ENCODE results near the gene CCDC85B.
A peak's percentile ranks its signal among the peaks of the same experiment; 100 is the strongest.

Gene CCDC85B

DNA sequence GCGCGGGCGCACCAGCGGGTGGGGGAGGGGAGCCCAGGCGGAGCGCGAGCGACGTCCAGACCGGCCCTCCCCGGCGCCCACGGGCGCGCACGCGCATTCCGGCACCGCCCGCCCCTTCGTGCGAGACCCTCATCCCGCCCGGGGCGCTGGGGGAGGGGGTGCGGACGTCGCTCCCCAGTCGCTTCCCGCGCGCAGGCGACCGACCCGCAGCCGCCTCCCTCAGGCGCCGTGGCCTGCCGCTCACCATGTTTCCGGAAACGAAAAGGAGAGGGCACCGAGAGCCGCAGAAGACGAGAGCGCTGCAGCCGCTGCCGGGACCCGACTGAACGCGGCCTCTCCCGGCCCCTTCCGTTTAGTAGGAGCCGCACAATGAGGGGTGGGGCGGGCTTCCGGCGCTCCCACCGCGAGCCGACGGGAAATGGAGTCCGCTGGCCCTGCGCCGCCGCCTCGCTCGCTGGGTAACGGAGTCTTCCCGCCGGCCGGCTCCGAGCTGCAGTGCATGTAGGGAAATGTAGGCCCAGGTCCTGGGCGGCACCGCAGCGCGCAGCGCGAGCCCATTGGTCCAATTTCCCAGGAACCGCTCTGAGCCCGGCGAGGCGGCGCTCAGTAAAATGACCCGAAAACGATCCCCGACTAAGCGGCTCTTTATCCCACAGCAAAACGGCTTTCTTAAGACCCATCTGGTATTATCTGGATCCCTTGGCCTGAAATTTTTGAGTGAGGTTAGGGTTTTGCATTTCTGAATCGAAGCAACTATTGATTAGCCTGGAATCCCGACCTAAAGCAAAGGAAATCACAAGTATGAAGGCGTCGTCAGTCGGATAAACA, 32.4 kb upstream of the CCDC85B start, which contains the start of gene CFL1:
TSS of gene CFL1 (minus strand) at position 328 of the 828 bp plus-strand sequence. CDS start at position 247, 81 bp downstream.
- DNase-seq (ENCODE audit: low read depth): peak; percentile 80

DNA sequence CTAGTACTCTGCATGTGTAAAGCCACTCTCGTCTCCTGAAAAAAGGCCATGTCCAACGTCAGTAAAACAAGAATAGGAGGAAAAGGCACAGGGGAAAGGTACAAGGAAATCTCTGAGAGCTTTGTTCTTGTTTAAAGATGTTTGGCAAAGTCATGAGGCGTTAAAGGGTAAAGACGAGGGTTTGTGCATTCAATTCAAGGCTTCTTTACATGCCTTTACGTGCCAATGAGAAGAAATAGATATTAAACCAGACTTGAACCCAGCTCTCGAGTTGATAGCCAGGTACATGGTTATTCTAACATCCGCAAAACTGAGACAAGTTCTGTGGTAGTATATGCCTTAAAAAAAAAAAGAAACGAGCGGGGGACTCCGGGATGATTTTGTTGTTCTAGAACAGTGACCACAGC, 31.8 kb upstream of the CCDC85B start:
- no peak for DNase-seq (ENCODE audit: low read depth)

DNA sequence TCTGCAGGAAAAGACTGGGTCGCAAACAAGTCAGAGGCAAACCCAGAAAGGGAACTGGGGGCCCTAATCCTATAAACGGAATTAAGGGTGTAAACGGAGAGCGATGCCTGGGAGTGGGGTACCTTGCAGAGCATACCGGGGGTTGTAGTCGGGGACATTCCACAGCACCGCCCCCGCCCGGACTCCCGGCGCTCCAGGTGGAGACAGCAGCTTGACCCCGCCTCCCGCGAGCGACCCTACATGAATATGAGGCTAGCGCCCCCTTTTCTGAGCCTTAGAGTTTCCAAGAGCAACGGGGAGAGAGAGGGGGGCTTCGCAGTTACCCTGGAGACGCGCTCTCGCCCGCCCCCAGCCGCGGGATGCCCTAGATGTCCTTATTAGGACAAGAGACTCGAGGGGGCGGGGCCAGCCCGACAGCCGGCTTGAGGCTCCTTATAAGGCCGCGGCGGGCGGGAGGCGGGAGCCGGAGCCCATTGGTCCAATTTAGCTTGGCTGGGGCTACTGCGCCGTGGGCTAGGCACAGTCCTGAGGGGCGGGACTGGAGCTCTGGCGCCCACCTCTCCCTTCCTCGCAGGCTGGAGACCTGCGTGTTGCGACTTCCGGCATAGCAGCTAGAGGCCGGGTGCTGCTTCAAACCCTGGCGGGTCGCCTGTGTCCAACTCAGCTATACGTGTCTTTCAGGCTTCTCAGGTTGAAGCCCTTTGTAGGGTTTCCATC, 31.2 kb upstream of the CCDC85B start:
- peak; percentile 74 for DNase-seq (ENCODE audit: low read depth)

DNA sequence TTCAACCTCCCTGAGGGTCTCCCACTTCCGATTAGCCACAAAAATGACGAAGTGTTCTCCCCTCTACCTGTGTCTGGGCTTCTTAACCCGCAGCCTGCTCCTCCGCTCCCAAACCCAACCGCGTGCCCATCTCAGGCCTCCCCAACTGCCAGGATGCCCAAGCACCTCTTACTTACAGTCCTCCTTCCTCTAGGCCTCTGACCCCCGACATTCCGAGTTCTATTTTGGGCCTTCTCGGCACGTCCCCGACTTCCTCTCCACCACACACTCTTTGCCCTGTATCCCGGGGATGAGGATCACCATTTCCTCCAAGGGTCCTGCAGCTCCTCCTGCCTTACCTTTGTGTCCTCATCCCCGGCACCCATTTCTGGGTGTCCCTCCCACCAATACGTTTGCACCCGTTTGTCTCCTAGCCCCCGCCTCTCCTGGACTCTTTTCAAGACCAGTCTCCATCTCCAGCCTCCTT, 30.6 kb upstream of the CCDC85B start:
- DNase-seq (ENCODE audit: low read depth): no peak

DNA sequence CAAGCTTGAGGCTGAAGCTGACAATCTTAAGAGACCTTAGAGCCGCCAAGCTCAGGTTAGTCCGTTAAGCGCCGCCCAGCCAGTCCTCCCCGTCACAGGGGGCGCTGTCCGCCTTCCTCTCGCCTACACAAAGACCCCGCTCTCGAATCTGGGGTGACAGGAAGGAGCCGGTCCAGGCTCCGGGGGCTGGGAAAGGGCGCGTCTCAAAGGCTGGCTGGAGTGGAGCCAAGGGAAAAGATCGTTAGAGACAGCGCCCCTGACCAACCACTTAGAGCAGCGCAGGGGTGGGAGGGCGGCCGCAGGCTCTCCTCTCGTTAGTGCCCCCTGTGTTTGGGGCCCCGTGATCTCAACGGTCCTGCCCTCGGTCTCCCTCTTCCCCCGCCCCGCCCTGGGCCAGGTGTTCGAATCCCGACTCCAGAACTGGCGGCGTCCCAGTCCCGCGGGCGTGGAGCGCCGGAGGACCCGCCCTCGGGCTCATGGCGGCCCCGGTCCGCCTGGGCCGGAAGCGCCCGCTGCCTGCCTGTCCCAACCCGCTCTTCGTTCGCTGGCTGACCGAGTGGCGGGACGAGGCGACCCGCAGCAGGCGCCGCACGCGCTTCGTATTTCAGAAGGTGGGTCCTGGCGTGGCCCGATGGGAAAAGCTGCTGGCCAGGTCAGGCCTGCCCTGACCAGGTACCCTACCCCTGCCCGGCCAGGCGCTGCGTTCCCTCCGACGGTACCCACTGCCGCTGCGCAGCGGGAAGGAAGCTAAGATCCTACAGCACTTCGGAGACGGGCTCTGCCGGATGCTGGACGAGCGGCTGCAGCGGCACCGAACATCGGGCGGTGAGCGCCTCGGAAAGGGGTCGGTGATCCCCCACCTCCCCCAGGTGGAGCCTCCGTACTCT, 30.0 kb upstream of the CCDC85B start, which contains the start of gene MUS81:
TSS of gene MUS81 (plus strand) at position 156 of the 887 bp plus-strand sequence. CDS start at position 477, 321 bp downstream.
- peak; percentile 92 for DNase-seq (ENCODE audit: low read depth)

DNA sequence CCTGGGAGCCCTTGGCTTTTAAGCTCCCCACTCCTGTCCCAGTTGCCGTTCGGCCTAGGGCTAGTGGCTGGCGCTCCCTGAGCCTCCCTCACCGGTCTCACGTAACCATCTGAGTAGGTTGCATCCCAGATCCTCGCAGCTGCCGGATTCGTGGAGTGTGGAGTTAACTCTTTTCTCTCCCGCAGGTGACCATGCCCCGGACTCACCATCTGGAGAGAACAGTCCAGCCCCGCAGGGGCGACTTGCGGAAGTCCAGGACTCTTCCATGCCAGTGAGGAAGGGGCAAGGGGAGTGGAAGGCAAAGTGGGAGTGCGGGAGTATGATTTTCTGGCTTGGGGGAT, 29.3 kb upstream of the CCDC85B start:
- DNase-seq (ENCODE audit: low read depth): no peak

DNA sequence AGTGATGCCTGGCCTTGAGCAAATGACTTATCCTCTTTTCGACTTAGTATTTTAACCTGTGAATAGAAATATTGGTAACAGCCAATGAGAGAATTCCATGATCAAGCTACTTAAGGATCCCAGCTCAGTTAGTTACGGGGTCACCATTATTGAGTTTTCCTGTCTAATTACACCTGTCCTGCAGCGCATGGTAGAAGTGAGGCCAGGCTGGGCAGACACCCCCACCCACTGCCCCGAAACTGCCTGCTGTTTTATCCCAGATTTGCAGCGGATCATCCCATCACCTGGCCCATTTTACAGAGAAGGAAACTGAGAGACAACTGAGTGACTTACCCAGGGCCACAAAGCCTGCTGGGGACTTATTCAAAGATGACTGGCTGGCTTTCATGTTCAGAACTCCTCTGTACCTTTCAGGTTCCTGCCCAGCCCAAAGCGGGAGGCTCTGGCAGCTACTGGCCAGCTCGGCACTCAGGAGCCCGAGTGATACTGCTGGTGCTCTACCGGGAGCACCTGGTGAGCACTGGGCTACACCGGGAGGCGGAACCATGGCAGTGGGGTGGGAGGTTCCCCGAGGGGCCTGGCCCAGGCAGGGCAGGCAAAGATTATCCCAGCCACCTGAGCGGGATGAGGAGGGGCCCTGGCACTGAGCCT, 28.8 kb upstream of the CCDC85B start:
- DNase-seq (ENCODE audit: low read depth): no peak

DNA sequence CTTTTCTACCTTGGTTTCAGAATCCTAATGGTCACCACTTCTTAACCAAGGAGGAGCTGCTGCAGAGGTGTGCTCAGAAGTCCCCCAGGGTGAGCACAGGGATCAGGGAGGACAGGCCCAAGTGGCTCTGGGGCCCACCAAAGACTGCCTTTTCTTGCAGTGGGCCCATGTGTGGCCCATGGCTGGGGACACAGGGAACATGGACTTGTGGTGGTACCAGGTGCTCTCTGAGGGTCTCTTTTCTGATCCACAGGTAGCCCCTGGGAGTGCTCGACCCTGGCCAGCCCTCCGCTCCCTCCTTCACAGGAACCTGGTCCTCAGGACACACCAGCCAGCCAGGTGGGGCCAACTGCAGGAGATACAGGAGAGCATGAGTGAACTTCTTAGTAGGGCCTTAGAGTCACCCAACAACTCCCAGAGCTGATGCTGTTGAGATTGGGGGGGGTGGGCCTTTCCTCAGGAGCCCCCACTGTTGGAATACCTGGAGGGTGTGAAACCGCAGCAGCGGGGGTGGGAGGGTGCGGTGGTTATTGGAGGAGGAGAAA, 28.2 kb upstream of the CCDC85B start:
- DNase-seq (ENCODE audit: low read depth): no peak

DNA sequence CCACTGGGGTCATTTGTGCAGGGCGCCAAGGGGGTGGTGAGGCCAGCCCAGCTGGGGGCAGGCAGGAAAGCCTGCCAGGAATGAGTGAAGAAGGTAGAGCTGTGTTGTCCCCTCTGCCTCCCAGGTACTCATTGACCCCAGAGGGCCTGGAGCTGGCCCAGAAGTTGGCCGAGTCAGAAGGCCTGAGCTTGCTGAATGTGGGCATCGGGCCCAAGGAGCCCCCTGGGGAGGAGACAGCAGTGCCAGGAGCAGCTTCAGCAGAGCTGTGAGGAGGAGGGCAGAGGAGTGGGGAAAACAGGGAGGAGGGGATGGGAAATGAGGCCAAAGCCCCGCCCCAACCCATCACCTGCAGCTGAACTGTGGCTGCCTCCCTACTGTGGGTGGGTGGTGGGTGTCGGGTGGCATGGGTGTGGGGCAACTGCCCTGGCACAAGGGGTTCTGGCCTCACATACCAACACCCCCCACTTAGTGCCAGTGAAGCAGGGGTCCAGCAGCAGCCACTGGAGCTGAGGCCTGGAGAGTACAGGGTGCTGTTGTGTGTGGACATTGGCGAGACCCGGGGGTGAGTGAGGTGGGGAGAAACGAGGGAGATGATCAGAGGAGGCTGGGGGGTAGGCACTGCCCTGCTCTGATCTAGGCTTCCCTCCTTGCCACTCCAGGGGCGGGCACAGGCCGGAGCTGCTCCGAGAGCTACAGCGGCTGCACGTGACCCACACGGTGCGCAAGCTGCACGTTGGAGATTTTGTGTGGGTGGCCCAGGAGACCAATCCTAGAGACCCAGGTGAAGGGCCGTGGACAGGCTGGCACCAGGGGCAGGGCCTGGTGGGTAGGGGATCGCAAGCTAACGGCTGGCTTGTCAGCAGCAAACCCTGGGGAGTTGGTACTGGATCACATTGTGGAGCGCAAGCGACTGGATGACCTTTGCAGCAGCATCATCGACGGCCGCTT, 27.3 kb upstream of the CCDC85B start:
- DNase-seq (ENCODE audit: low read depth): no peak

DNA sequence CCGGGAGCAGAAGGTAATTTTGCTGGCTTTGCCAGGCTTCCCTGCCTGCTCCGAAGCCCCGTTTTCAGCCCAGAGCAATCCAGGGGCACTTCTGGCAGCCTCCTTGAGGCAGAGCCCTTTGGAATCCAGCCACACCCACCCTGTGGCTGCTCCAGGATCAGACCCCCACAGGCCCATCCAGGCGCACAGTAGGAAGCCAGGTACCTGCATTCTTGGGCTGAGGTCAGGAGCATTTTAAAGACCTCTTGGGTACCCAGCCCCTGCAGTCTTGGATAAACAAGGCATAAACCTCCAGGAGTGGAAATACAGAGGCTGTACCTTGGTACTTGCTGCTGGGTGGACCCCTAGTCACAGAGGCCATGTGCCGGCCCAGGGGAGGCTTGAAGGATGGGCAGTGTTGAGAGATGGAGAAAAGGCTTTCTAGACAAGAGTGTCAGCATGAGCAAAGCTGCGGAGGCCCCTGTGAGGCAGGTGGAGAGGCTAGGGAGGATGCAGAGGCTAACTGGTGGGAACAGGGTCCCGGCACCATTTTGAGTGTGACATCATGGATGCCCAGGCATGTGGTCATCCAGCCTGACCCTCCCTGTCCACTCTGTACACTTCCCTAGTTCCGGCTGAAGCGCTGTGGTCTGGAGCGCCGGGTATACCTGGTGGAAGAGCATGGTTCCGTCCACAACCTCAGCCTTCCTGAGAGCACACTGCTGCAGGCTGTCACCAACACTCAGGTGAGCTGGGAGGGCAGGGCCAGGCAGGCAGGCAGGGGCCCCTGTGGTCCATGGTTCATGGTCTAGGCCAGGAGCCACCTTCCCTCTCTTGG, 26.4 kb upstream of the CCDC85B start:
- no peak for DNase-seq (ENCODE audit: low read depth)

DNA sequence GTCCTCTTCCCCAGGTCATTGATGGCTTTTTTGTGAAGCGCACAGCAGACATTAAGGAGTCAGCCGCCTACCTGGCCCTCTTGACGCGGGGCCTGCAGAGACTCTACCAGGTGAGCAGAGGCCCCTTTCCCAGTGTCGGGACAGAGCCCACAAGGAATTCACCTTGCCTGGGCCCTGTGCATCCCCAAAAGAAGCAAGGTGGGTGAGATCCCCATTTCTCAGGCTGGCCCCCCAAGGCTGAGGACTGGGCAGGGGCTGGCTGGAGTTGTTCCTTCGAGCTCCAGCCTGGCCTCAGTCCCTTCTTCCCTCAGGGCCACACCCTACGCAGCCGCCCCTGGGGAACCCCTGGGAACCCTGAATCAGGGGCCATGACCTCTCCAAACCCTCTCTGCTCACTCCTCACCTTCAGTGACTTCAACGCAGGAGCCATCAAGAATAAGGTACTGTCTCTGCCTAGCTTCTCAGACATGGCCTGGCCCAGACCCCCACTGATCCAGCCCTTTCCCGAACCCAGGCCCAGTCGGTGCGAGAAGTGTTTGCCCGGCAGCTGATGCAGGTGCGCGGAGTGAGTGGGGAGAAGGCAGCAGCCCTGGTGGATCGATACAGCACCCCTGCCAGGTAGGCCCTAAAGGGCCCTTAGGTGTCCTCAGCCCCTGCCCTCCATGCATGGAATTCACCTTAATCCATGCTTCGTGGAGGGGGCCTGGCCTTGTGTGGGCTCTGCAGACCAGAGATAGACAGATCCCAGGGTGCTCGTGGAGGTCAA, 25.6 kb upstream of the CCDC85B start:
- no peak for DNase-seq (ENCODE audit: low read depth)

DNA sequence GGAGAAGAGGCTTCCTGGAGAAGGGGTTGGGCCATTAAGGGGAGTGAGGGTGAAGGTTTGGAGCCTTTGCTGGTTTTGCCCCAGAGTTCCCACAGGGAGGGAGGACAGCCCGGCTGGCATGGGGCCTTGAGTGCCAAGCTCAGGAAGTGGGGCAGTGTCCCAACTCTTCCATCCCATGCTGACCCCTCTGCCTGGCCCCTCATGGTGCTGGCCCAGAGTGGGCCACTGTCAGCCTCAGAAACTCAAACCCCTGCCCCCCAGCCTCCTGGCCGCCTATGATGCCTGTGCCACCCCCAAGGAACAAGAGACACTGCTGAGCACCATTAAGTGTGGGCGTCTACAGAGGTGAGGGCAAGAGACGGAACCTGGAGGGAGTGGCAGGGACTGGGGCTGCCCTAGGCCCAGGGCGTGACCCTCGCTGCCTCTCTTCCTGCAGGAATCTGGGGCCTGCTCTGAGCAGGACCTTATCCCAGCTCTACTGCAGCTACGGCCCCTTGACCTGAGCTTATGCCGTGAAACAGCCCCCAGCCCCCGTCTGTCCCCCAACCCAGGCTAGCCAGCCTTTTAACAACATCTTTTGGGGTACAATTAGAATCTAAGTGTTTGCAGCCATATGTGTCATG, 24.8 kb upstream of the CCDC85B start:
- DNase-seq (ENCODE audit: low read depth): no peak

DNA sequence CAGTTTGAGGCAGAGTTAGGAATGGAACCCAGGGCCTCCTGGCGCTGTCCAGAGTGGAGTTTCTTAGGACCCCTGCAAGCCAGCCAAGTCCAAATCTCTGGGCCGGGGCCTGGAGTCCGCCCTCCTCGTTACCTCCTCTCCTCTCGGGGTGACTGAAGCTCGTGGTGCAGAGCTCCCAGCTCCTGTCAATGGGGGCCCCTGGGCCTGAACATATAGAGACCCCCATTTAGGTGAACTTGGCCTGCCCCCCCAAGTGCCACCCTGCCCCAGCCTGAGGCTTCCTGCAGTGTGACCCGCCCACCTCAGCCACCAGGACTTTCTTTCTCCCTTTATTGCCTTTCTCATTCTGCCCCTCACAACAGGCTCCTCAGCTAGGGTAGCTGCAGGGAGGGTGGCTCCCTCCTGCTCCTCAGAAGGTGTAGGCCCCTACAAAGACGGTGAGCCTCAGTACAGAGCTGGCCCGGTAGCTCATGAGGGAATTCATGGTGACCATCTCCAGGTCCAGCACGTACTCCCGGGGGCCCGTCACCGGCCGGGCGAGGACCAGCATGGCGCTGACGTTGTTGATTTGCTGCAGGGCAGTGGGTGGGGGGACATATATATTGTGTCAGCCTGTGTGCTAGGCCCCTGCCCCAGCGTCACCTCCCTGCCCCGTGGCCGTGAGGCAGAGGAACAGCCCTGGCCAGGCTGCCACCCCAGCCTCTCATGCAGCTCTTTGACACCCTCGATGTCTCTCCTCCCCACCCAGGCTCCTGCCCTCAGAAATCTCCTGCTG, 23.8 kb upstream of the CCDC85B start:
- no peak for DNase-seq (ENCODE audit: low read depth)

DNA sequence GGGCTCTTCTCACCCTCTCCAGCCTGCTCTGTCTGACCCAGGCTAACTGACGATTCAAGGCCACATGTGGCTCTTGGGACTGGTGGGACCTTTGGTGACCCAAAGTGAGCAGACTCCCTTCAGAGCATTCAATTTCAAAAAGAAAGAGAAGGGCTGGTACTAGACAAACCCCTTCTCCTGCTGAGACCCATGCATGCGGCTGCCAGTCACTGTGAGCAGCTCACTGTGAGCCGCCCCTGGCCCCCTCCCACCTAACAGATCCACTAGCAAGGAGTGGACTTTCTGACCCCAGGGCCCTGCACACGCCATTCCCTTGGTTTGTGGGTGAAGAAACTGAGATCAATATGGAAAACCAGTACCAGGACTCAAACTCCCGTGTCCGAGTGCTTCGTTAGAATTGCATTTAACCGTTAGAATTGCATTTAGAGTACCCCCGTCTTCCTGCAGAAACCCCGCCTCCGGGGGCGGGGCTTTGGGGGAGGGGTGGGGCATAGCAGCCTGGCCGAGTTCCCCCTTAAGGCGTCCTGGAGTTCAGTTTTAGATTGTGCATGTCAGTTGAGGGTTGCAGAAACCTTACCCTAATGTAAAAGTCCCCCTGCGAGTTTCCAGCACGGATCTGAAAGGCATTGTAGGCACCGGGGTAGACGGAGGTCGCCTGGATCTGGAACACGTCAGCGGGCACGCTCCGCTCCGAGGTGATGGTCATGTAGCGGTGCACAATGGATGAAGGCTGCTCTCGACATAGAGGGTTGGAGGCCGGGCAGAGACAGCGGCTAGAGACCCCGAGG, 23.0 kb upstream of the CCDC85B start:
- DNase-seq (ENCODE audit: low read depth): no peak

DNA sequence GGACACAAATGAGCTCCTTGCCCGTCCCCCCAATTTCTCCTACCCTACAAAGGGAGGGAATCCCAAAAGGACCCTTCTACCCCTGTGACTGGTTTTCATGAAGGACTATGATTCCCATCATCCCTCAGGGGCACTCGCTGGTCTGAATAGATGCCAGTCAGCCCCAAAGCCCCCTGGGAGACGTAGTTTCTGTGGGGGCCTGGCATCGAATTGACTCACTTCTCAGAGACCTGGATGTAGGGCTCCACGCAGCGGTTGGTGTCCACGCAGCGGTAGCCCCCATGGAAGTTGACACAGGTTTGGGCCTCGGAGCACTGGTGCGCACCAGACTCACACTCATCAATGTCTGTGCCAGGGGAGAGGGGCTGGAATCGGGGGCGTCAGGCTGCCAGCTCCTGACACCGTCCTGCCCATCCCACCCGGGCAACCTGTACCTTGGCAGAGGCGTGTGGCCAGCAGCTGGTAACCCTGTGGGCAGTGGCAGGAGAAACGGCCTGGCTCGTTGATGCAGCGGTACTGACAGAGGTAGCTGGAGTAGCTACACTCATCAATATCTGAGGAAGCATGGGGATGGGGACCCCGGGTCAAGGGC, 22.3 kb upstream of the CCDC85B start:
- no peak for DNase-seq (ENCODE audit: low read depth)

DNA sequence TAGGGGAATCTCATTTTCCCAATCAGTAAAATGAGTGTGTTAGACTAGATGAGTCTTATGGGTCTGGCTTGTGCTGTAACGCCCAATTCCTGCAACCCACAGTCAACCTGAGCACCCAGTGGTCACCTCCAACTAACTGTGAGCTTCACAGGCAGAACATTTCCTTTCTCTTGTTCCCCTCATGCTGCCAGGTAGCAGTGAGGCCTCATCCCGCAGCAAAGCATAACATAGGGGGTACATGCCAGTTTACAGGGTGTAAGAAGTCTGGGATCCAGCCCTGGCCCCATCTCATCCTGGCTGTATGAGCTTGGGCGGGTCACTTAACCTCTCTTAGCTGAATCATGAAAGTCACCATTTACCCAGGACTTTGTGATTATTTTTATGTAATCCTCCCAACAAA, 21.6 kb upstream of the CCDC85B start:
- no peak for DNase-seq (ENCODE audit: low read depth)
